ENCODE data around the gene BABAM2.
"Not testable (repeated sequence)": the region's sequence is repeated elsewhere in the genome, so short reads cannot be mapped to it uniquely, and the experiment has no call there.

BABAM2 gene

GRCh38 chr2:28240937-28241336, 350.4 kb downstream of the BABAM2 start:
- DNase-seq, result no peak
- H3K4me3 Mint-ChIP-seq, result no peak overlapping the region
- no peaks in the 10 kb centered on the region for H3K27me3 Mint-ChIP-seq
- CTCF ChIA-PET, result no interaction called here
- peaks cover 29% of the 10 kb centered on the region for H3K36me3 Mint-ChIP-seq
- peaks cover 4% of the 10 kb centered on the region for H3K4me1 Mint-ChIP-seq
- H3K9me3 Mint-ChIP-seq, result no peaks in the 10 kb centered on the region
- H3K27ac Mint-ChIP-seq, result no peak overlapping the region

DNA sequence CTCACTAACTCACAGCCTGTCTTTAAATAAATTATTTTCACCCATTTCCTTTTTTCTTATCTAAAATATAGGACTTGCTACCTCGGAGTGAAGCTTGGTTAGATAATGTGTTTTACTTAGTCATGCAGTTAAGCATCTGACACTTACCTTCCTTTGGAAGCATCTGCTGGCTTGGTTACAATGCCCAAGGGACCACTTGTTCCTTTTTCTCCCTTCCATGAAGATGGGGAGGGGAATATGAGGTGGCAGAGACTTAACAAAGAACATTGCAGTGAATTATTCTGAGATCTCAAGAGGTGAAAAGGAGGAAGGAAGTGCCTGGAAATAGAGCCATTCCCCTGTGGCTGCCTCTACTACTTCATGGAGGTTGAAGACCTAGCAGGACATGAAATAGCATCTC, 356.8 kb downstream of the BABAM2 start:
- Mint-ChIP-seq H3K4me3 (no peak overlapping the region), H3K27ac (no peak overlapping the region), H3K4me1 (peaks cover 49% of the 10 kb centered on the region), H3K9me3 (no peaks in the 10 kb centered on the region), H3K27me3 (no peaks in the 10 kb centered on the region), H3K36me3 (peaks cover 33% of the 10 kb centered on the region)
- CTCF ChIA-PET, result no interaction called here
- no peak for DNase-seq

GRCh38 chr2:28247734-28248133, 357.2 kb downstream of the BABAM2 start:
- CTCF ChIA-PET, result interaction anchor here (1.5 kb wide), 1 partner anchor 15 kb away, joined by 3 read pairs; no protein-coding TSS in a partner anchor
- H3K36me3 Mint-ChIP-seq, result peaks cover 33% of the 10 kb centered on the region
- no peaks in the 10 kb centered on the region for H3K27me3 Mint-ChIP-seq

DNA sequence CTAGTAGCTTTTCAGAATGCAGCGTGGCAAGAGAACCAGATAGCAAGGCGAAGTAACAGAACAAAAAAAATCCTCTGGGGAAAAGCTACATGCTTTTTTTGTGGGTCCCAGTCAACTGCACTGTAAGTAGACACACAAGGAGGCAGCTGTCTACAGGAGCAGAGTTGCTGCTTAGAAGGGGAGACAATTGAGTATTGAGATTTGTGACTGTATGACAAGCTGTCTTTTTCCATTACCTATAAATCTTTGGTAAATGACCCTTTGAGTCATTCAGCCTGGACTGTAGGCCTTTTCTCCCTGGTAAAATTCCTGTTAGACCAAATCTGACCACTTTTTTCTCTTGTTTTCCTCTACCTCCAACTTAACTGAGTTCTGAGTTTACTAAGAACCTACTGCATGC, 358.0 kb downstream of the BABAM2 start:
- H3K4me3 Mint-ChIP-seq, result no peak overlapping the region
- CTCF ChIA-PET, result interaction anchor here (1.5 kb wide), 1 partner anchor 14 kb away, joined by 3 read pairs; no protein-coding TSS in a partner anchor
- no peak overlapping the region for H3K27ac Mint-ChIP-seq

More at GRCh38 chr2:28247734-28248133, 357.2 kb downstream of the BABAM2 start:
- peaks cover 53% of the 10 kb centered on the region for H3K4me1 Mint-ChIP-seq
- no peak for DNase-seq
- H3K4me3 Mint-ChIP-seq, result no peak overlapping the region
- H3K9me3 Mint-ChIP-seq, result no peaks in the 10 kb centered on the region
- no peak overlapping the region for H3K27ac Mint-ChIP-seq

GRCh38 chr2:28250006-28250405, 359.5 kb downstream of the BABAM2 start:
- Mint-ChIP-seq H3K27me3 (no peaks in the 10 kb centered on the region), H3K4me3 (no peak overlapping the region), H3K36me3 (peaks cover 39% of the 10 kb centered on the region), H3K9me3 (no peaks in the 10 kb centered on the region), H3K27ac (peak overlapping the region; percentile 1), H3K4me1 (peaks cover 71% of the 10 kb centered on the region)
- no peak for DNase-seq
- CTCF ChIA-PET, result interaction anchor here (1.7 kb wide), 1 partner anchor 21 kb away, joined by 13 read pairs; no protein-coding TSS in a partner anchor

More for the DNA sequence above, 358.0 kb downstream of the BABAM2 start:
- H3K9me3 Mint-ChIP-seq, result no peaks in the 10 kb centered on the region
- peaks cover 37% of the 10 kb centered on the region for H3K36me3 Mint-ChIP-seq
- peaks cover 61% of the 10 kb centered on the region for H3K4me1 Mint-ChIP-seq
- H3K27me3 Mint-ChIP-seq, result no peaks in the 10 kb centered on the region
- DNase-seq, result no peak

DNA sequence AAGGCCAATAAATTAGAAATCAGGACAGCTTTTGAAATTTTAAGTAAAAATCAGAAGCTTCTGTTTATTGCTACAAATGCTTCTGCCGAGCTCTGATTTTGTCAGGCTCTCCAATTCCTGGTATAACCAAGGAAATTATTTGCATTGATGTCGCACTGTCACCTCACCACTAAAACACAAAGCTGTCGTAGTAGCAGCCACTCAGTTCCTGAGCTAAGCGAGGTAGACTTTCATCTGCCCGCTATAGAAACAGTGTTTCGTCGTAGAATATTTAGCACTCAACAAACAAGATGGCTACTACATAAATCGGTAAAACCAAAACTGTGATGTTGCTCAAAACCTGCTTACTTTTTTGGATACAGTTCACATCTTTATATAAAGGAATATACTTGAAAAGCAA, 360.8 kb downstream of the BABAM2 start:
- H3K36me3 Mint-ChIP-seq, result peaks cover 28% of the 10 kb centered on the region
- H3K27me3 Mint-ChIP-seq, result no peaks in the 10 kb centered on the region
- peak; percentile 57 for DNase-seq
- H3K27ac Mint-ChIP-seq, result peak overlapping the region; percentile 97
- CTCF ChIA-PET, result interaction anchor here (1.0 to 1.7 kb wide), 2 partner anchors 20 to 140 kb away, joined by 3 to 13 read pairs; no protein-coding TSS in a partner anchor
- no peaks in the 10 kb centered on the region for H3K9me3 Mint-ChIP-seq
- peaks cover 73% of the 10 kb centered on the region for H3K4me1 Mint-ChIP-seq
- peak overlapping the region; percentile 66 for H3K4me3 Mint-ChIP-seq

GRCh38 chr2:28252311-28252710, 361.8 kb downstream of the BABAM2 start:
- Mint-ChIP-seq H3K27me3 (no peaks in the 10 kb centered on the region), H3K4me1 (peaks cover 70% of the 10 kb centered on the region), H3K9me3 (no peaks in the 10 kb centered on the region), H3K4me3 (peak overlapping the region; percentile 46), H3K27ac (peak overlapping the region; percentile 97), H3K36me3 (peaks cover 27% of the 10 kb centered on the region)
- CTCF ChIA-PET, result interaction anchor here (1.3 kb wide), 1 partner anchor 26 kb away, joined by 4 read pairs; no protein-coding TSS in a partner anchor
- DNase-seq, result peak; percentile 68

DNA sequence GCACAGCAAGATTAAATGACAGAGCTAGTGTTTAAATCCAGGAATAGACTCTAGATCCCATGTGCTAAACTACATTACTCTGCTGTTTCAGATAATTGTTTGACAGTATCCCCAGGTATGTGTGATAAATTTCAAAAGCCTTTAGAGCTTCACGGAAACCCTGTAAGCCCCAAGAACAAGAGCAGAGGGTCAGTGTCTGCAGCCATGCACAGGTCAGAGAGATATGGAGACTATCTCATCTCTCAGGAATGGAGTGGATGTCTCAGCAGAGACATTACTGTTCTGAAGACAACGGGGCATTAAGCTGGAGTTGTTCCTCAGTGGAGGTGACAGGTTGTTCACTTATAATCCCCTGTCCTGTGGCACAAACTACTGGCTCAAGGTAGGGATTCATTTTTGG, 363.0 kb downstream of the BABAM2 start:
- Mint-ChIP-seq H3K27me3 (no peaks in the 10 kb centered on the region), H3K36me3 (peaks cover 20% of the 10 kb centered on the region), H3K27ac (peak overlapping the region; percentile 97), H3K4me1 (peaks cover 68% of the 10 kb centered on the region), H3K4me3 (no peak overlapping the region), H3K9me3 (no peaks in the 10 kb centered on the region)
- no peak for DNase-seq
- CTCF ChIA-PET, result no interaction called here

- not testable (repeated sequence) for H3K27me3 Mint-ChIP-seq, H3K9me3 Mint-ChIP-seq, DNase-seq, H3K4me3 Mint-ChIP-seq, H3K27ac Mint-ChIP-seq
- CTCF ChIA-PET, result interaction anchor here (0.9 kb wide), 1 partner anchor 448 kb away, joined by 4 read pairs; no protein-coding TSS in a partner anchor
- Mint-ChIP-seq H3K36me3 (peaks cover 24% of the 10 kb centered on the region), H3K4me1 (peaks cover 58% of the 10 kb centered on the region)
Observed at GRCh38 chr2:28255231-28255630, 364.7 kb downstream of the BABAM2 start.

- peaks cover 42% of the 10 kb centered on the region for H3K4me1 Mint-ChIP-seq
- no peaks in the 10 kb centered on the region for H3K27me3 Mint-ChIP-seq
- H3K36me3 Mint-ChIP-seq, result peaks cover 28% of the 10 kb centered on the region
- no peaks in the 10 kb centered on the region for H3K9me3 Mint-ChIP-seq
- no peak overlapping the region for H3K4me3 Mint-ChIP-seq
- CTCF ChIA-PET, result no interaction called here
- DNase-seq, result peak; percentile 38
- H3K27ac Mint-ChIP-seq, result peak overlapping the region; percentile 26
Observed at GRCh38 chr2:28257182-28257581, 366.7 kb downstream of the BABAM2 start.

- H3K9me3 Mint-ChIP-seq, H3K27ac Mint-ChIP-seq, H3K4me3 Mint-ChIP-seq, CTCF ChIA-PET, DNase-seq, H3K27me3 Mint-ChIP-seq: not testable (repeated sequence)
- peaks cover 22% of the 10 kb centered on the region for H3K4me1 Mint-ChIP-seq
- H3K36me3 Mint-ChIP-seq, result peaks cover 22% of the 10 kb centered on the region
Observed at GRCh38 chr2:28259226-28259625, 368.7 kb downstream of the BABAM2 start.

- Mint-ChIP-seq H3K4me3 (no peak overlapping the region), H3K27me3 (no peaks in the 10 kb centered on the region), H3K27ac (no peak overlapping the region), H3K9me3 (no peaks in the 10 kb centered on the region), H3K36me3 (peaks cover 33% of the 10 kb centered on the region), H3K4me1 (peaks cover 12% of the 10 kb centered on the region)
- CTCF ChIA-PET, result no interaction called here
- no peak for DNase-seq
Observed at GRCh38 chr2:28263690-28264089, 373.2 kb downstream of the BABAM2 start.

DNA sequence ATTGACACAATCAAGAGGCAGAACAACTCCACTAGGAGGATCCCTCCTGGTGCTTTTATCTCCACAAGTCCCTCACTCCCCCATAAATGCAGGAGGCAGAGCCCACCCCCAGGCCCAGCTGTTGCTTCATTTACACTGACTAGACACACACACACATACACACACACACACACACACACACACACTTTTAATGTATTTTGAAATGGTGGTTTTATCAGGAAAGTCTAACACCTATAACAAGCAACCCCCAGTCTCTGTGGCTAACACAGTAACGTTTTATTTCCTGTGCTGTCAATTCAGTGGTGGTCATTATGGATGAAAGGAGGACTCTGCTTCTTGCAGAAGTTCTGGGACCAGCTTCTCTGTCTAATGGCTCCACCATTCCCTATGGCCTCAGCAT, 376.8 kb downstream of the BABAM2 start:
- no peaks in the 10 kb centered on the region for H3K9me3 Mint-ChIP-seq
- no peak overlapping the region for H3K27ac Mint-ChIP-seq
- DNase-seq, result no peak
- peaks cover 30% of the 10 kb centered on the region for H3K36me3 Mint-ChIP-seq
- peaks cover 34% of the 10 kb centered on the region for H3K4me1 Mint-ChIP-seq
- CTCF ChIA-PET, result no interaction called here
- H3K27me3 Mint-ChIP-seq, result no peaks in the 10 kb centered on the region
- H3K4me3 Mint-ChIP-seq, result no peak overlapping the region

DNA sequence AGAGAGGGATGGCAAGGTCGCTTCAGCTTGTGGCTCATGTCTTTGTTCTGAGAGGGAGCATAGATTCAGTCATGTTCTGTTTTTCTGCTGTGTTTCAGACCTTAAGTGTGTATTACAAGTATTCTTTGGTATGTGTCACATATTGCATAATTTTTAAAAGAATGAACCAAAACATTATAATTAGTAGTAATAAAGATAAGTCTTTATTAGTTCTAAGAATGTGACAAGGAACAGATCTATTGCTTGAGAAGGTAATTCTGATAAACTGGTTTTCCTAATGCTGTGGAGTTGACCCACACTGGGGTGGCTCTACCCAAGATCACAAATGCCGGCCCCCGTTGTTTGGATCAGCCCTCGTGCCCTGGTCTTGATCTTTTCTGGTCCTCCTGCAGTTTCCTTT, 377.9 kb downstream of the BABAM2 start:
- Mint-ChIP-seq H3K36me3 (peaks cover 29% of the 10 kb centered on the region), H3K4me3 (no peak overlapping the region), H3K27ac (no peak overlapping the region), H3K4me1 (peaks cover 40% of the 10 kb centered on the region), H3K27me3 (peaks cover 3% of the 10 kb centered on the region), H3K9me3 (no peaks in the 10 kb centered on the region)
- CTCF ChIA-PET, result no interaction called here
- DNase-seq, result no peak

DNA sequence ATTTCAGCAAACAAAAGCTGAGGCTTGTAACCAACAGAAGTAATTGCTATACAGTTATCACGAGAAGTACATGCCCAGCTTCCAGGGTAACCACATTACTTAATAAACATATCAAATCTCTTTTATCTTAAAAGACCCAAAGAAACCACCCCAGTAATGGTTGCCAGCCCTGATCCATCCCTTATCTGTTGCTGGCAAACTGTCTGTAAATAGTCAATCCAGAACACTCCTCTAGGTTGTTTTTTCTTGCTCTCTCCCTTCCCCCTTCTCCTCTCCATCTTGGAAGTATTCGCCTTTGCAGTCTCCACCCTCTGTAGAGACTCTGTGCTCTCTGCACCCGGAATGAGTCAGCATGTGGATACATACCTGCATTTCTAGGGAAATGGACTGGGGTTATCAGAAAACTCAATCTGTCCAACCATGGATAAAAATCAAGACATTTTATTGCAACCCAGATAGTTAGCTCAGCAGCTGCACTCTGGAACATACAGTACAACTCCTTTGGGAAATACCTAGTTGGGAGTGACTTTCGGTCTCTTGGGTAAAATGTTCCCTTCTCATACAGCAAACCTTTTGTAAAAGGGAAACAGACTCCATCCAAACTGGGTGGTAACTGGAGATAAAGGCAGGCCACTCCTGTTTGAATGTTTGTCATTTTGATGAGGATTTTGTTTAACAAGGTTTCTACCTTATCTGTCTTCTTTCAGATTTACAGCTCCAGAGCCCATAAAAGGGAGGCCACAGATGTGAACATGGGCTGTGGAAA, 378.7 kb downstream of the BABAM2 start:
- H3K4me3 Mint-ChIP-seq, result no peak overlapping the region
- H3K27ac Mint-ChIP-seq, result no peak overlapping the region
- H3K4me1 Mint-ChIP-seq, result peaks cover 44% of the 10 kb centered on the region
- peaks cover 26% of the 10 kb centered on the region for H3K36me3 Mint-ChIP-seq
- no peaks in the 10 kb centered on the region for H3K9me3 Mint-ChIP-seq
- CTCF ChIA-PET, result no interaction called here
- H3K27me3 Mint-ChIP-seq, result peaks cover 3% of the 10 kb centered on the region
- no peak for DNase-seq

Measured in activated naive CD4-positive, alpha-beta T cell treated with anti-CD3 and anti-CD28 coated beads, Interleukin-2, amount 10 ng/mL, durations not matched to agents 7 days and 5 days (primary cell).